RPMI8226 (cell line): ENCODE data around the gene PRDM8.
"Not testable (repeated sequence)": the region's sequence is repeated elsewhere in the genome, so short reads cannot be mapped to it uniquely, and the experiment has no call there.

Experiments used
- DNase-seq: peaks from one replicate; pipeline ENCODE4 v3.0.0-alpha.2; 2015

PRDM8 gene

DNA sequence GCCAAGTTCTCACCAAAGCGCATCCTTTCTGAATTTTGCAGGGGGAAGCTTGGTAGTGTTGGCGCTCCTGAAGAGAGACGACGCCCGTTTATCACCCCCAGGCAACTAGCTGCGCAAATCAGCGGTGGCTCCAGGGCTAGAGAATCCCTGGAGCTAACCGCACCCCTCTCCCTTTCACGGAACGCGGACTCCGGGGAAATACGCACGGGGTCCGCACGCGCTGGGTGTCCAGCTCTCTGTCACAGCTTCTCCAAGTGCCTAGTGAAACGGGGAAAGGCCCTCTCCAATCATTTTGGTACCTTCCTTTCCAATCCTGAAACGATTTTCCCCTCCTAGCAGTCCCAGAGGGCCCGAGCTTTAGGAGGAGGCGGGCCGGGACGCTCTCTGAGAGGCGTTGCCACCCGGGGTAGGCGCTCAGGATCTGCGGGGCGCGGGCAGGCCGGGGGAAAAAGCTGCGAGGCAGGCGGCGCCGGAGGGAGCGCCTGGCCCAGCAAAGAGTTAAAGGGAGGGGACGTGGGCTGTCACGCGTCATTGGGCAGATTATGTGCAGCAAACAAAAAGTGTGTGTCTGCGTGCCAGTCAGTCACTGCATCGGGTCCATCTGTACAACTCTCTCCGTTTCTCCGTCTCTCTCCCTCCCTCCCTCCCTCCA is at the start of gene PRDM8:
PRDM8 (plus strand) TSS at position 582 of the 652 bp plus-strand sequence. CDS start 2,578 bp downstream, outside the sequence.
- DNase-seq = no peak

DNA sequence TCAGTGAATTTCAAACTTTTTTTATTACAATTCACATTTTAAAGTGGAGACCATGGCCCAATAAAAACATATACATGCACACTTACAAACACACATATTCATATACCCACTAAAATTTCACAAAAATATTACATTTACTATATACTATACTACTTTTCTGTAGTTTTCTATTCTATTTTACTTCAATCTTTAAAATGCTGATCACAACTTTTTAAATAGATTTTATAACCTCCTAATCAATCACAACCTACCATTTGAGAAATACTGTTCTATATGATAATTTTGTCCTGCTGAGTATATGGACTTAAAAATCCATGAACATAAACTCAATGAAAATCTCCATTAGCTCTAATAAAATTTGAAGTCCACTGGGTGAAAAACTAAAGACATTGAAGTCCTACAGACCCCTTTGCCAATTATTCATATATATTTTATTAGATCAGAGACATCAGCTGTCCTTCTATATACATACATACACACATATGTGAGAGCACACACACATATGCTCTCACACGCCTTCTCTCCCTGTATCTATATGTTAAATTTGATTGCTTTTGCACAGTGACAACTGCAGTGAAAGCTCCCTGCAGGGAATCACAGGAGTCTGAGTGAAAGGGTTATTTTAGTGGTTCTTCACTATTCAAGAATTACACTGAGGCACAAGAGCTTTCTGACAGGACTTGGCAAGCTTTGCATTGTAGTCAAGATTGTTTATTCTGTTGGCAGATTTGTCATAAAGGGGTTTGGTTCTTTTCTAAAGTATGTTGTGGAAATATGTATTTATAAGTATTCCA is 46.7 kb upstream of the PRDM8 start:
- DNase-seq = no peak

DNA sequence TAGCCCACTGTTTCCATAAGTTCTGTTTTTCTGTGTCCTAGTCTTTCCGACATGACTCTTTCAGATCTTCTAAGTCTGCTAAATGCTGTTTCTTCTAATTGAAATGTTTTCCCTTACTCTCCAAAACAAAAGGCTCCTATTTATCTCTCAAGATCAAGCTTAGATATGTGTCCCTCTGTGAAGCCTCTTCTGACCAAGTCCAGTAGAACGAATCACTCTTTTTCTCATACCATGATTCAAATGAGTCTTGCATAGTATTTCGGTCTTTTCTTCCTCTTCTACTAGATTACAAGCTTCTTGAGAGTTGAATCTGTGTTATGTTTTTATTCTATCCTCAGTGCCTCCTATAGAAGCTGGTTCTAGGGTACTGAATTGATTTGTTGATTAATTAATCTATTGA is 45.3 kb upstream of the PRDM8 start:
- DNase-seq = no peak

DNA sequence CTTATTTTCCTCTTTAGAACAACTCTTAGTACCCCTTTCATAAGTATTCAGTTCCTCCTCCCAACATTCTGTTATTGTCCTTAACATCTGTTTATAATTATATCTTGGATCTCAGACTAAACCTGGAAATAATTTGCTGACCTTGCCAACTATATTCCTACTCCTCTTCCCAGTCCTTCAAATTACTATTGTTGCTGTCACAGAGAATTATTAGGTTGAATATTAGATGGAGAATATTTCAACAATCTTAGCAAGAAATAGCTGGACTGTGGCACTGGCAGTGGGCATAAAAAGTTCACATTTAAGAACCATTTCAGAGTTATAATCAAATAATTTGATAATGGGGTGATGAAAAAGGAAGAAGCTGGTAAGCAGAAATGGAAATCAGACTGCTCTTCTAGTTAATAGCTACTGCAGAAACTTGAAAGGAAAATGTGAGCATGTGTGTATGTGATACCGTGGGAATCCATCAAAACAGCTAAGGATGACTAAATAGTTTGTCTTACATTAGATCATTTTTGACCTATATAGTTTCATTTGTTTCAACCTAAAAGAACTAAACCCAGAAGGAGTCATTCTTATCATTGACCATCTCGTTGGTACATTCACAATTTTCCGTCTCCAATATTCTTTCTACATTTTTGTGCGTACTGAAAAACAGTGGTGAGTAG is 43.3 kb upstream of the PRDM8 start:
- no peak for DNase-seq

DNA sequence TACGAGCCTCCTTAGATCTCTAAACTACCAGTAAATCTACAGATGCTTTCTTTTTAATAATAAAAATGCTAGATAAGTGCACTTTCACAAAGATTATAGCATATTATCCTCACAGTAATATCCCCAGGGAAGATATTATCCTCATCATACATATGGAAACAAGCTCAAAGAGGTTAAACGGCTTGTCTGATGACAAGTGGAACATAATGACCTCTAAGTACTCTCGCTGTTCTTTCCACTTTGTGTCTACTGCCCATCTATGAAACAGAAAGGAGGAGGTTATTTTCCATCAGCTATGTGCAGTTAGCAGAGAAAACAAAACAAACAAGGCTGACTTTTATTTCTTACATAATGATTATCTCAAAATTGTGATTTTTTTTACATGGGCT is 42.8 kb upstream of the PRDM8 start:
- DNase-seq = no peak

DNA sequence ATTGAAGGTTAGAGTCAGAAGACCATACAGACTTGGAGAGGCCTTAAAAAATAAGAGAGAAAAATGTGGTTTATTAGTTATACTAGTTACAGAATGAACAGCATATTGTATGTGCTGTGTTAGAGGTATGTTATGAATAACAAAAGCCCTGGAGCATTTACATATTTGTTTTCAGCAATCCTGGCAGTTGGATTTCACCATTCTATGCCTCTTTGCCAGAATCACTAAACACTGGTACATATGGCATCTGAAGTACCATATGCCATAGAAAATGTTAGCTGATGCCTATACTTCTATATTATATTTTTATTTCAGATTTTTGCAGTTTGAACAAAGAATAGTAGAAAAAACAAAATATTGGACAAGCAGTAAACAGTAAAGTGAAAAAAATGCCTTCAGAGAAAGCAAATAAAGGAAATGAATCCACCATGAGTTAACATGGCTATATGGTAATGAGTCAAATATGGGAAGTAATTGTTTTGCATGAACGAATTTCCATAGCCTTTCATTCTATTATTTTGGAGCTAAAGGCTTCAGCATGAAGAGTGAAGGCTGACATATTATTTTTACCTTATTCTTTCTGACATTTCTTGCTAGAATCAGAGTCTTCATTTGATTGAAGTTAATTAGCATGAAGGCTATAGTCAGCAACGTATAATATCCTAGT is 41.9 kb upstream of the PRDM8 start:
- no peak for DNase-seq

DNA sequence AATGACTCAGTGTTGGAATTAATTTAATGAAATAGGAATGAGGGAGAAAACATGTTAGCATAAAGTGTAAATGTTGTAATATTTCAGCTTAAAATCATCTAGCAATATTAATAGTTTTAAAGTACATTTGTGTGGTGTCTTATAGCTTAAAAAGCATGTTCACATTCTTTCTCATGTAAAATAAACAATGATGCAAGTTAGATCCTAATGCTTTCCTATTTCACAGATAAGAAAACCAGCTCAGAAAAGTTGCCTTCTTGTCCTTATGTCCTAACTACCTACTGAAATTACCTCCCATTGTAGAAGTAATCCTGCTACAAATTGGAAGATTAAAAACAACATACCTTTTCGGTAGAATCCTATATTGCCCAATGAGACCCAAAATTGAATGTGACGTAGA is 40.9 kb upstream of the PRDM8 start:
- no peak for DNase-seq

DNA sequence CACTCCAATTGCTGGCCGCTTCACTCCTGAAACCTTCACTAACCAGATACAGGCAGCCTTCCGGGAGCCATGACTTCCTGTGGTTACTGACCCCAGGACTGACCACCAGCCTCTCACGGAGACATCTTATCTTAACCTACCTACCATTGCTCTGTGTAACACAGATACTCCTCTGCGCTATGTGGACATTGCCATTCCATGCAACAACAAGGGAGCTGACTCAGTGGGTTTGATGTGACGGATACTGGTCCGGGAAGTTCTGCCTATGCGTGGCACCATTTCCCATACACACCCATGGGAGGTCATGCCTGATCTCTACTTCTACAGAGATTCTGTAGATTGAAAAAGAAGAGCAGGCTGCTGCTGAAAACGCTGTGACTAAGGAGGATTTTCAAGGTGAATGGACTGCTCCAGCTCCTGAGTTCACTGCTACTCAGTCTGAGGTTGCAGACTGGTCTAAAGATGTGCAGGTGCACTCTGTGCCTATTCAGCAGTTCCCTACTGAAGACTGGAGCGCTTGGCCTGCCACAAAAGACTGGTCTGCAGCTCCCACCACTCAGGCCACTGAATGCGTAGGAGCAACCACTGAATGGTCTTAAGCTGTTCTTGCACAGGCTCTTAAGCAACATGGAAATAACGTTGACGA is 35.8 kb upstream of the PRDM8 start:
- DNase-seq = peak; percentile 14

DNA sequence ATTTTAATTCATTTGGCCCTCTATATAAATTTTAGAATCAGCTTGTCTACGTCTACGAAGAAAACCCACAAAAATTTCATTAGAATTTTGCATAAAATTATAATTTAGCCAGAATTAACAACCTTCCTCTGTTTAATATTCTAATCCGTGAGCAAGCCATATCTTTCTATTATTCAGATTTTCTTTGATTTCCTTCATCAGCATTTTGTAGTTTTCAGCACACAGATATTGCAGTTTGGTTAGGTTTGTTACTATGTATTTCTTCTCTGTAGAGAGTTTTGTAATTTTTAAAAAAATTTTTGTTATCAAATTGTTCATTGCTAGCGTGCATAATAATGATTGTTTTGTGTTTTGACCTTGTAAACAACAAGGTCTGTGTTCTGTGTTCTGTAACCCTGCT is 34.9 kb upstream of the PRDM8 start:
- DNase-seq = no peak

DNA sequence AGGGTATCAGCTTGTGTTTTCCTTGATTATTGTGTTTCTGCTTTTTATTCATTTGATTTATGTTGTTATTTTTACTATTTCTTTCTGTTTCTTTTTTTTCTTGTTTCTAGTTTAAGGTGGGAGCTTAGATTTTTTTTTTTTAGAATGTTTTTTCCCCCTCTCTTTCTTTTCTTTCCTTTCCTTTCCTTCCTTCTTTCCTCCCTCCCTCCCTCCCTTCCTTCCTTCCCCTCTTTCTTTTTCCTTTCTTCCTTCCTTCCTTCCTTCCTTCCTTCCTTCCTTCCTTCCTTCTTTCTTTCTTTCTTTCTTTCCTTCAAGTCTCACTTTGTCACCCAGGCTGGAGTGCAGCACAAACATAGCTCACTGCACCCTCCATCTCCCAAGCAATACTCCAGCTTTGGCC is 31.4 kb upstream of the PRDM8 start:
- DNase-seq = no peak

DNA sequence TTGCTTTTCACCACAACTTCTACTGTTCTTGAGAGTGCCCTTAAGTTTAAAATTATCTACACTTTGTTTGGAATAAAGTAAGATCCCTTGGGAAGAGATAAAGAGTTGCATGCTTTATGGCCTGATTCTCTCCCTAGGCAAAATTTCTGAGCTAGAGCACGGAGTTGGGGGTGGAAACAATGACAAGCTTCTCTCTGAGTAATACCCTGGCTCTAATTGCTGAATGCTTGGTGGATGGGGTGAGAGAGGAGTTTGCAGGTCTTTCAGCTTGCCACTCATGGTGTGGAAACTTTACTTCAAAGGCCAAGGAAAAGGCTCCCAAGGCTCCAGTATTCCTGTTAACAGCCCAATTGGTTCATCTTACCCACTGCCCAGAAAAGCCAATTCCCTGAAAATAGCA is 26.1 kb upstream of the PRDM8 start:
- no peak for DNase-seq

DNA sequence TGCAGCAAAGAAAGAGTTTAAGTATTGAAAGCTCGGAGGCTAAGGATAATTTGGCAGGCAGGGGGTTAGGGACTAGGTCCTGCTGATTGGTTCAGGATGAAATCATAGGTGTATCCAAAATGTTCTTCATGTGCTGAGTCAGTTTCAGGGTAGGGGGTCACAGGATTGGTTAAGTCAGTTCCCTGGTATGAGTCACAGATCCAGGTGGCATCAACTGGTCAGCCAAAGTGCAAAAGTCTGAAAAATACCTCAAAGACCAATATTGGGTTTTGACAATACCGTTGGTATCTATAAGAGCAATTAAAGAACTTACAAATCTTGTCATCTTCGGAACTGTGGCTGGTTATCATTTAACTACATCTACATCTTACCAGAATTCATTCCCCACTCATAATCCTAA is 25.6 kb upstream of the PRDM8 start:
- DNase-seq = no peak

DNA sequence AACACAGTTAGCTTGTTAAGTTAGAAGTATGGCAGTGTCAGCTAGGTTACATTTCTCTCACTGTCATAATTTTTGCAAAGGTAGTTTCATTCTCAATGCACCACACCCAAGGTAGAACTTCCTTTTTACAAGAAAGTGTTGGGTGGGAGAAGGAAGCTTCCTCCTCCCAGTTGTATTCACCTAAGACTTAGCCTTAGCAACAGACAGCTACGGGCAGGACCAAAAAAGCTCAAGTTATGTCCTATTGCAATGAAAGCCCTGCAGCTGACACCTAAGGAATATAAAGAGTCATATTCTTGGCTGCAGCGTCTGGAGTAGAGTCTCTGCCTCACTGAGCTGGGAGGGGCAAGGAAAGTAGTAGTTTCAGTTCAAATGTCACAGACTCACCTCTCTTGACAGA is 25.1 kb upstream of the PRDM8 start:
- DNase-seq = no peak

DNA sequence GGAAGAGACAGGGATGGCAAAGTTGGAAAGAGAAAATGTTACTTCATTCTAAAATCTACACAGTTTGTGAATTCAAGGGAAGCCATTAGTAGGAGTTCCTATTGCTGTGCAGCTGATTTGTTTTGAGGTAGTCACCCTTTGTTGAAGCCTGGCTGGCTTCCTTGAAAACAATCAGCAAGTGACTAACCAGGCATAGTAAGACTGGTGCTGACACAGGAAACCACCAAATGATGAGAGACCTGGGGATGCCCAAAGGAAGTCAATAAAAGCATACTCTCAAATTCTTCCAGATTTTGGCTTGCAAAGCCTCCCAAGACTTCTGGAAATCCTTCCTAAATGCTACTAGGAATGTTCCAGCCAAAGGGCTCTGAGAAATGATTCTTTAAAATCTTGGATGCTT is 23.9 kb upstream of the PRDM8 start:
- DNase-seq = no peak

DNA sequence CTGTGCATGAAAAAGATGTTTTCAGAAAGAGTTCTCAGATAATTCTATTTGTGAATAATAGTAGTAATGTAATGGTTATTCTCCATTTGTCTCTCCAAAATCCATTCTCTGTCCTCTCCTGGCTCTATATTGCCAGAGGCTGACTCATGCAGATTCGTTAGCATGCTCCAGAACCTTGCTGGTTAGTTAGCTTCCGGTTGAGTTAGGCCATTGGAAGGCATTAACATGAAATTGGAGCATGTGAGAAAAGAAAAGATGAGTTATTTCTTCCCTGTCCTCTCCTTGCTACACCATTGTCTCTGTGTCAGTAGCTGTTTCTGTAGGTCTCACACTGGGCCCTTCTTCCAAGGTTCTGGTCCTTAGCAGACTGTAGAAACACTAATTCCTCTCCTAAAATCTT is 23.5 kb upstream of the PRDM8 start:
- DNase-seq = no peak

DNA sequence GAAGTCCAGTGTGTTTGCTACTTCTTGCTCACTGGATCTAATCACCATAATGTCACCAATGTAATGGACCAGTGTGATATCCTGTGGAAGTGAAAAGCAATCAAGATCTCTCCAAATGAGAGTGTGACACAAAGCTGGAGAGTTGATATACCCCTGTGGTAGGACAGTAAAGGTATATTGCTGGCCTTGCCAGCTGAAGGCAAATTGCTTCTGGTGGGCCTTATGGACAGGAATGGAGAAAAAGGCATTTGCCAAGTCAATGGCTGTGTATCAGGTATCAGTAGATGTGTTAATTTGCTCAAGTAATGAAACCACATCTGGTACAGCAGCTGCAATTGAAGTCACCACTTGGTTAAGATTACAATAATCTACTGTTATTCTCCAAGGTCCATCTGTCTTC is 19.5 kb upstream of the PRDM8 start:
- not testable (repeated sequence) for DNase-seq

DNA sequence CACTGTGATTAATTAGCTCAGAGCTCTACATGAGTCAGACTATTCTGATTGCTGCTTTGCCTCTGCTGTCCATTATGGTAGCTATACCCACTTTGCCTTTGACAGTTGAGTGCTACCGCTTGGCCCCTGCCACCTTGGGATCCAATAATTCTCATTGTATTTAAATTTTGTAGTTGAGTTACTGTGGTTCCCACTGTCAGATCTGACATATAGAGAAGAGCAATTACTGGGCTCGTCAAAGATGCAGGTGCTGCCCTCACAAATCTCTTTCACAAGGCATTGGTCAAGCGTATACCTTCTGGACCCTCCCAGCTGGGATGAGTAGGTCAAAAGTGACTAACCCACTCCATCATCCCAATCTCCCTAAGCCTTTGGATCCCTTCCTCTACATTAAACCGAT is 18.3 kb upstream of the PRDM8 start:
- no peak for DNase-seq

DNA sequence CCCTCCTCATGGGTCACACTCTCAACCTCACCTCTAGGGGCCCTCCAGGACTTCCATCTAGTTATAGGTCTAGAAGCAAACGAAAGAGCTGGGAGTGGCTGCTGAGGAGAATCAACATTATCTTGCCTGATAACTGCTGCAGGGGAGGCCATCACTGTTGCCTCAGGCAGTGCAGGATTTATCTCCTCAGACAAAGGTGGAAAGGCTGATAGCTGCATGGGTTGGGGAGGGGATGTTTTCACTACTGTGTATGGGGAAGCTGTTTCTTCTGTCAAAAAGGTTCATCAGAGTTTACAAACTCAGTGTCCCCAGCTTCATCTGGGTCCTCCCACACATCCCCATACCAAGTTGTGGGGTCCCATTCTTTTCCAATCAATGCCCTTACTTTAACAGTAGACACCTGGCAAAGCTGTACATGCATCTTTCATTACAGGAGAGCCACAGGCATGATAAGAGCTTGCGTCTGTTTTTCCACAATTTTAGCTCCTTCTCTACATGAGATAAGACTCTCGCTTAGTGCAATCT is 17.6 kb upstream of the PRDM8 start:
- no peak for DNase-seq

DNA sequence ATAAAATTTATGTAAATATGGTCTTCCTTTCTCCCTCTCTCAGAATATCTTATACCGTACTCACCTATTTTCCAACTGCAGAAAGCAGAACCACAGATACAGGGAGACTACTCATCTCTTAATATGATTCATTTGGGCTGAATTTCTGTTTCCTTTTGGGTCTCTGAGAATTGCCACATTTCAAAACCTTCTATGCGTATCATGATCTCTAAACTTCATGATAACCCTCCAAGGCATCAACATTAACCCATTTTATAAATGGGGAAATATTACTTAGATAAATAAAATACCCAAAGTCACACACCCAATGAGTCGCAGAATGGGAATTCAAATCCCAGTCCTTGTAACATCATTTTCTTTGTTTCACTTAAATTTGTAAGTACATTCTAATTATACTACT is 16.6 kb upstream of the PRDM8 start:
- no peak for DNase-seq

DNA sequence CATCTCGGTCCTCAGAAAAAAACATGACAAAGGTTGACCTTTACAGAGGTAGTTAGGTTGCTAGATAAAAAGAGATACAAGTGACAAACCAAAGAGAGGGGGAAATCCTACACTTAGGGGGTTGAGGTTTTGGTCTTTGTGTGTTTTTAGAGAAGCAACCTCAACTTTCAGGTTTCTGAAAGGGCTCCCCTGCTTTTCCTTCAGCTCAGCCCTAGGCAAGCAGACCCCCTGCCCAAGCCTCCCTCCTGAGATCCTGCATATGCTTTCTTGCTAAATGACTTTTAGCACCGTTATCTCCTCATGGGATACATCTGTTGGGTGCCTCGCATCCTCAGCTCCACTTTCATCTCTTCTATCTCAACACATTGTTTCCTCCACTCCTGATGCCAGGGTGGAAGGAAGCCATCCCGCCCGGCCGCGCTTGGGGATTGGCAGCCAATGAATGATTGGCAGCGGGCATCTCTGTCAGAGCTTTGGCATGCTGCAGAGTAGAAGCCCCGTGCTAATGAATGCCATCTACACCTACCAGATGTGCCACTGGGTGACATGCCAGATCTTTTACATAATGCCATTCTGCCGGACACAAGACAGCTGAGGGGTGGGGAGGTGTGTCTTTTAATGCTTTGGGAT is 15.0 kb upstream of the PRDM8 start:
- no peak for DNase-seq

DNA sequence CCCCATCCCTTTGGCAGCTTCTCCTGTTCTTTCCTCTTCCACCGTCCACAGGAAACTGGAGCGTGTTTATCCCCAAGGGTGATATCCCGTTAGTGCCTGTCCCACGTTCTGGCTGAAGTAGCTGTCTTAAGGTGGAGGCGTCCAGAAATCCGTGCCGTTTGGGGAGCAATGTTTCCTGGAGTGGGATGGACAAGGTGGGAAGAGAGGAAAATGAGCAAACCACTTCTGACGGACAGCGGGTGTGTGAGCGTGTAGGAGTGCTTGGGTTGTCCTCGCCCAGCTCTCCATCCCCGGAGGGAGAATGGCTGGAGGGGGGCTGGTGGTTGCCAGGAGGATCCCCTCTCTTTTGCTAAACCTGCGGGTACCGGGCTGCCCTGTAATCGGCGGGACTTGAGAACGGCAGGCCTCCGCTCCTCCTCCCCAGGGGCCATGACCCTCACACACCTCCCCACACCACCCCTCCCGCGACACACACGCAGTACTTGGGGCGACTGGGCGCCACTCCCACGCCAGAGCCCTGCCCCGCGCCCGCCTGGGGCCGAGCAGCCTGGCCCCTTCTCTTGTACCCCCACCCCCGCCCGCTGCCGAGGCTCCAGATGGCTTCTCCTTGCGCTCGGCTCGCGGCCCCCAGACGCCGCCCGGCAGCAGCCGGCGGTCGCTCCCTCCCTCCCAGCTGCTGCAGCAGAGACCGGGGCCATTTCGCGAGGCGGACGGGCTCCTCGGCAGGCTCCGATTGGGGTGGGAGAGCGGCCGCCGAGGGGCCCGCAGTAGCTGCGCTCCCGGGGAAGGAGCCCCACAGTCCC is 13.9 kb upstream of the PRDM8 start:
- DNase-seq = no peak
